HG03159 (cell line): Measurements from ENCODE around the gene TTBK2.

Experiments
- ATAC-seq: cut with Tn5 transposase; IDR thresholded peaks from one replicate; pipeline ENCODE4 v1.9.1; 2021; ENCODE audit warnings: mild to moderate bottlenecking, moderate library complexity; ENCODE audit not compliant: unreplicated experiment

The TTBK2 gene

DNA sequence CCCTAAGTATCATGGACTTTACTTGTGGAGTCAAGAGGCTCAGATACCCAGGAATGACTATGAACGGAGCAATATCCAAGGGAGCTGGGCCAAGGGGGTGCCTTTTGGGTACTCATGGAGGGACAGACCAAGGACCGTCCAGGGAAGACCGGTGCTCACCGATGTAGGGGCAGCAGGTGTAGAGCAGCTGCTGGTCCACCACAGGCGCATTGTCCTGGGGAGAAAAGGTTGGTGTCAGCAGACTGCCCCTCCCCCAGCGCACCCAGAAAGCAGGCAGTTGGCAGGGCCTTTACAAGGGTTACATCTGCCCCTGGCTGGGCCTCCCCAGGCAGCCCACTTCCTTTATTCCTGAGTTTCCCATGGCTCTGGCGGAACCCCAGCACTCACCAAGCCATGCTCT lies 191.2 kb downstream of the TTBK2 start:
- ATAC-seq: no peak

DNA sequence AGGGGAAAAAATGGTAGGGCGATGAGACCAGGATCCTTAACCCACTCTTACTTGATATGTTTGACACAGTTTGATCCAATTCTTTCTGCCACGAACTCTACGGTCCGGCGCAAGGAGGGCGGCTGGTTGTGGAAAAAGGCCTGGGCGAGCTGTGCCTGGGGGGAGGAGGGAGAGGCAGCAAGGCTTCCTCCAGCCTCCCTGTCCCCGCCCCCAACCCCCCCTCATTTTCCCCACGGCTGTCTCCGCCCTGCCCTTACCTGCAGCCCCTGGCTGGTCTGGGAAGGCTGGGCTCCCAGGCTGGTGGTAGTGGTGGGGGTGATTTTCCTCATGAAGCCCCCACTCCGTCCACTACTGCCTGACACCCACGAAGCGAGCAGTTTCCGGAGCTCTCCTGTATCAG lies 191.6 kb downstream of the TTBK2 start:
- ATAC-seq: no peak

DNA sequence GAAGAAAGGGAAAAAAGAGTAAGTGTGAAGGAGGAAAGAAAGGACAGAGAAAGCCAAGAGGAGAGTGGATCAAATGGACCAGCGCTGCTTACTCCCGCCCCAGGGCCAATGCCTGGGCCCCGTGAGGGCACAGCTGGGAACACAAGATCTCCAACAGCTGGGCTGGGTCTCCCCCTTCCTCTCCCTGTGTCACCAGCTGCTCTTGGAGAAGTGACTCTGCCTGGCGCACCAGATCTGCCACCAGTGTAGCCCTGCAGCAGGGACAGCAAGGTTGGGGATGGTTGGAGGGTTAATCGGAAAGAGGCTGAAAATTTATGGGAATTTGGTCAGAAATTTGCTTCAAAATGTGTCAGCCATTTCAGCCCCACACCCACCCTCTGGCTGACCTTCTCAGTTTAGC lies 192.0 kb downstream of the TTBK2 start:
- no peak for ATAC-seq

DNA sequence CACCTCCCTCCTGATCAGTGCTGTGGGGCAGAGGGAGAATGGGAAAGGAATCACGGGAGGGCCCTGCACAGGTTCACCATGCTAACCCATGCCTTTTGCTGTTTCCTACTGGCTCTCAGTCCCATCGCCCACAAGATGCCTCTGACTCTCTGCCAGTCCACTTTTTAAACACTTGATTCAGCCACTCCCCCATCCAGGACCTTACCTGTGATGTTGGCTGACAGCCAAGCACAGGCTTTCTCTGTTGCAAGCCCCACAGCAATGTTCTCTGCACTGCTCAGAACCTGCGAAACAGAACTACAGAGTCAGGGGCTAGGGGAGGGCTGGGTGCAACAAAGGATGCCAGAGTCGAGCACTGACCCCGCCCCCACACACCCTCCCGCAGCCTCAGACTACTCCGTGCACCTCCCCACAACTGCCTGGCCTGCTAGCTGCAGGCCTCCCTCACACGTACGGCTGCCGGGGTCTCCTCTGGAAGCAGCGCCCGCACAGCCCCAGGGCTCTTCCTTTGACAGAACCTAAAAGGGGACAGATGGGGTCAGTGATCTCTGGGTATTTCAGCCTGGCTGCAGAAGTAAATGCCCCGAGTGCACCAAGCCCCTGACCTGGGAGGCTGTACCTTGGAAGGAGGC lies 192.7 kb downstream of the TTBK2 start:
- ATAC-seq: no peak

DNA sequence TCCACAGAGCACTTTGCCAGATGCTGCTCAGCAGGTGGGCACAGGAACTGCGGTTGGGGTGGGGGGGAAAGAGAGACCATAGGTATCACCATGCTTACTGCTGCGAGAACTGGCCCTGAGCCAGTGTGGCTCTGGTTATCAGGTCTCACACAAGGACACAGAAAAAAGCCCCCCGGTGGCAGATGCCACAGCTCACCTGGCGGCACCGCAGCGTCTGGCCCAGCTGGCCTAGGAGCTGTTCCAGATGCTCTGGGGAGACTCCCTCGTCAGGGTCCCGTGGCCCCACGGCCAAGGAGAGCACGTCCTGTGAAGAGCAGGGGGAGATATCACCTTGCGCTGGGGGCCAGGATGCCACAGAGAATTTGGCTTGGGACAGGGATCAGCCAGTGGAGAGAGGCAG lies 194.5 kb downstream of the TTBK2 start:
- no peak for ATAC-seq

DNA sequence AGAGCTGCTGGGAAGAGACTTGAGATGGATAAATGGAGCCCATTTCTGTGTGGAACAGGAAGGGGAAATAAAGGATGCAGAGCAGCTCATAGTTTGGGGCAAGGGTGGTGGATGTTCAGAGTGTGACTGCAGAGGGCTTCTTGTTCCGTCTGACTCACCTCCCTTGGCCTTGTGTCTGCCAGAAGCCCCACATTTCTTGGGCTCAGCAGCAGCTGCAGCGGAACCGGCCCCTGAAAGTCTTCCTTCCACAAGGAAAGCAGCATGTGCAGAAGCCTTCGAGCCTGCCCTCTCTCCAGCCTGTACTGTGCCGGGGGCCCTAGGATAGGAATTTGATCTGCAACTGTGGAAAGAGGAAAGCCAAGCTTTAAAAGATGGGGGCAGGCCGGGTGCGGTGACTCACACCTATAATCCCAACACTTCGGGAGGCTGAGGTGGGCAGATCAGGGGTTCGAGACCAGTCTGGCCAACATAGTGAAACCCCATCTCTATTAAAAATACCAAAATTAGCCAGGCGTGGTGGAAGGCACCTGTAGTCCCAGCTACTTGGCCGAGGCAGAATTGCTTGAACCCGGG lies 195.2 kb downstream of the TTBK2 start:
- ATAC-seq: no peak

DNA sequence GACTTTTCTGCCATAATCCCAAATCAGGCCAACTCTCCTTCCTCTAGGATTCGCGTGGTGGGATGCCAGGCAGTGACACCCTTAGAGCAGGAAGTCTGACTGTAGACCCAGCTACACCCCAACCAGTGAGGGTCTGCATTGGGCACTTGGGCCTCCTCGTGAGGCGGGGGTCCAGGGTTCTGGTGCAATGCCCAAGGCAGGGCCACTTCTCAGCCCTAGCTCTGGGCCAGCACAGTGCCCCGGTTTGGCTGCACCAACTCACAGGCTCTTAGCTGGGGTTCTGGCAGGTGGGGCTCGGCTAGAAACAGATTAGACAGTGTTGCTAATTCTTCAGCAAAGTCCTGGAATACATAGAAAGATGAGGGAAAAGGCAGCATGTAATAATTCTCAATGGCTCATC lies 196.3 kb downstream of the TTBK2 start:
- ATAC-seq: no peak

DNA sequence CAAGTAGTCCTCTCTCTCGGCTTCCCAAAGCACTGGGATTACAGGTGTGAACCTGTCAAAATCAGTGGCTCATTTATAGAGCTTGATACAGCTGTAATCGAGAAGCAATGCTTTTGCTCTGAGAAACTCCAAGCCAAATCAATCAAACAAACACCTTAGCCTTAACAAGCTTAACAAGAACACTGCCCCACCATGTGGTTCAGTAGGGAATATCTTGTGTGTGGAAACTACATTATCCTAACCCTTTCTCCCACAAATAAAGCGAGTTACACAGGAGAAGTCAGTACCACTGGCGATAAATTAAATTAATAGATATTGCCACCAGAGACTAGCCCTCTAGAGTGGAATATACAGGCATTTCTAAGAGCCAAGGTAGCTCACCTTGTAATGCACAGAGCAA lies 197.5 kb downstream of the TTBK2 start:
- no peak for ATAC-seq

DNA sequence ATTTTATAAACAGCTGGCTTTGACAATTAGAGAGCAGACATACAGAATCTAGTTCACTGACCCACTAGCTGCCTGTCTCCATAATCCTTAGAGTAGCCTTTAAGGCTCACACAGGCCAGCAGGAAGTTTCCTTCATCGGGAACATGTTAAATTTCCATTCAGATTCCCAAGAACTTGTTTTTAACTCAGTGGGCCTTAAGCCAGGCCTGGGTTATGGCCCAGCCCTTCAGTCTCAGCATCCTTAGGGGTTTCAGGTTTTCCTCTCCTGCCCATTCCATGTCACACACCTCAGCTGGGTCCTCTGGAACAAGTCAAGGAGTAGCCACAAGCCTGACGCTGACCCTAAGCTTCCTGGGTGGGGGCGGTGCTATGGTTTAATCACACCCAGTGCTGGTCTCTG lies 198.7 kb downstream of the TTBK2 start:
- no peak for ATAC-seq

DNA sequence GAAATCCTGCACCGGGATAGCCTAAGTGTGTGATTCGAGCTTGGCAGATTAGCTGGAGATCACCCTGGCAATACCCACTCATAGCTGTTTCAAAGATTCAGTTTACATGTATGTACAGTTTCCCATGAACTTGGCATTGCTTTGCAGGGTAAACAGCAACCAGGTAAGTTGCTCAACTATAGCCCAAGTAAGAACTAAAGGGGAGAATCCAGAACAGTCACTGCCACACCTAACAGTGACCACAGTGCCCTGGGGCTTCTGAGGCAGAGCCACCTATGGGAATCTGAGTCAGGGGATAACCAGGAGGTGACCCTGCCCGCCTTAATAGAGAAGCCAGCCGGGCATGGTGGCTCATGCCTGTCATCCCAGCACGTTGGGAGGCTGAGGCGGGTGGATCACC lies 199.6 kb downstream of the TTBK2 start:
- no peak for ATAC-seq

DNA sequence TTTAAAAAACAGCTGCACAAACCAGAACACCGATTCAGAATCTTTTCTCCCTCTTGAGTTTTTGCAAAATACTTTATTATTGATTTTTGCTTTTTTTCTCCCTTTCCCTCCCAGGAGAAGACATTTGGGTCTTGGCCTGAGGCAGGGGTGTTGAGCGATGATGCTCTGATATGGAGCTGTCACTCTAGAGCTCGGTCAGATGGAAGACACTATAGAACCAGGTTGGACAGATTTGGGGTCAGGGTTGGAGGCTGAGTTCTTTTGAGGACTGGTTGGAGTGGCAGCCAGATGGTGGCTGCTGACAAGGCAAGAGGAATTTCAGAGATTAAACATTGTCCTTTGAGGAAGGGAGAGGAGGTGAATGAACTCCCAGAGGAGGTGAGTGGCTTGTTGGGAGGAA lies 200.5 kb downstream of the TTBK2 start:
- ATAC-seq: no peak

DNA sequence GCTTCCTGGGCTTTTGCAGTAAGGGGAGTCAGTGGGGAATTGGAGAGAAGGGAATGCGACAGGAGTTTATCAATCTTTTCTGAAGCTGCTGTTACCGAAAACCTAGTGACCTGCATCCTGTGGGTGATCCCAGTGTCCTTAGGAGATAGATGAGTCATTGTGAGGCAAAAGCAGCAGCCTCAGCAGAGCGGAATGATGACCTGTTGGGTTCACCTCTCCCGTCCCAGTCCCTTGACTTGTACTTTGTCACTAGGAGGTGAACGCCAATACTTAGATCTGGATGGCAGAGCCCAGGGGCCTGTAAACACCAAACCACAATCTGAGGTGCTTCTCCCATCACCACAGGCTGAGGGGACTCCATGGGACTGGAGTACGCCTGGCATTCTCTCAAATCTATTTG lies 201.5 kb downstream of the TTBK2 start:
- ATAC-seq: no peak

DNA sequence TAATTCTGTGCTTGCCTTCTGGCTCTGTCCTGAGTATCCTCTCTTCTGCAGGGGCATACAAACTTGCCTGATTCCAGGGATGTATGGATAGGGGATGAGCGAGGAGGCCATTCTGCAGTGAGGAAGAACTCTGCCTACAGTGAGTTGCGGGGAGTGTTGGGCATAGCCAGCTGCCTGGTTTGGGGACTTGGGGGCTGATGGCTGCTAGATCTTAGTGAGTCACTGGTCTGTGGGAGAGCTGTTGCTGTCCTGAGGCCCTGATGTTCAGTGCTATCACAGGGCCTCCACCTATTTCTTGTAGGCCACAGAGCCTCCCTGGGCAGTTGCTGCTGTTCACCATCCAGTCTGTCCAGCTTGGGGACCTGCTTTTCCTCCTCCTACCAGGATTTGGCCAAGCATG lies 204.0 kb downstream of the TTBK2 start:
- ATAC-seq: no peak

DNA sequence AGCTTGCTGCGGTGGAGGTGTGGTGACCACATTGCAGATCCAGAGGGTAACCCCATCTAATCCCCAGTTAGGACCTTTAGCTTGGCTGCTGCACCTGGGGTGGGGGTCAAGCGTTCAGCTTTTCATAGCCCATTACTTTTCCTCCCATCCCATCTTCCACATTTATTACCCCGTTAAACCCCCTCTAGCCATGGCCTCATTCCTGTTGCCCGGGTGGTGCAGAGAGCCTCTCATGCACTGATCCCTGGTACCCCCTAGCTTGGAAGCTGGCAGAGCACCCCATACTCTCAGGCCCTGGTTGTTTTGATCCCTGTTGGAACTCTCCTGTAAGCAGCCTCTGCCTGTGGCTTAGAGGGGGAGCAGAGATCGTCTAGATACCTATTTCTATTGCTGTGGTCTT lies 204.5 kb downstream of the TTBK2 start:
- no peak for ATAC-seq

DNA sequence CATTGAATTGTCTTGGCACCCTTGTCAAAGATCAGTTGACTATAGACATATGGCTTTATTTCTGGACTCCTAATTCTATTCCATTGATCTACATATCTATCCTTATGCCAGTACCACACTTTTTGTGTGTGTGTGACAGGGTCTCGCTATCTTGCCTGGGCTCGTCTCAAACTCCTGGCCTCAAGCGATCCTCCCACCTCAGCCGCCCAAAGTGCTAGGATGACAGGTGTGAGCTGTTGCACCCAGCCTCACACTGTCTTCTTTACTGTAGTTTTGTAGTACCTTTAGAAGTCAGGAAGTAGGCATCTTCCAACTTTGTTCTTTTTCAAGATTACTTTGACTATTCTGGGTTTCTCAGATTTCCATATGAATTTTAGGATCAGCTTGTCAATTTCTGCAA lies 208.0 kb downstream of the TTBK2 start:
- ATAC-seq: no peak

DNA sequence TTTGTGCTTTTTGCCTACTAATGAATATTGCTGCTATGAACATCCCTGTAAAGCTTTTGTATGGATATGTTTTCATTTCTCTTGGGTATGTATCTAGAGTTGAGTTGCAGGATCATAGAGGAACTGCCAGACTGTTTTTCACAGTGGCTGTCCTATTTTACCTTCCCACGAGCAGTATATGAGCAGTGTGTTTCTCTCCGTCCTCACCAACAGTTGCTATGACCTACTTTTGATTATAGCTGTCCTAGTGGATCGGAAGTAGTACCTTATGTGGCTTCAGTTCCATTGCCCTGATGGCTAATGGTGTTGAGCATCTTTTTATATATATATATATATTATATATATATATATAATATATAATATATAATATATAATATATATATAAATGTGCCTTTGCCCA lies 208.8 kb downstream of the TTBK2 start:
- ATAC-seq: no peak

DNA sequence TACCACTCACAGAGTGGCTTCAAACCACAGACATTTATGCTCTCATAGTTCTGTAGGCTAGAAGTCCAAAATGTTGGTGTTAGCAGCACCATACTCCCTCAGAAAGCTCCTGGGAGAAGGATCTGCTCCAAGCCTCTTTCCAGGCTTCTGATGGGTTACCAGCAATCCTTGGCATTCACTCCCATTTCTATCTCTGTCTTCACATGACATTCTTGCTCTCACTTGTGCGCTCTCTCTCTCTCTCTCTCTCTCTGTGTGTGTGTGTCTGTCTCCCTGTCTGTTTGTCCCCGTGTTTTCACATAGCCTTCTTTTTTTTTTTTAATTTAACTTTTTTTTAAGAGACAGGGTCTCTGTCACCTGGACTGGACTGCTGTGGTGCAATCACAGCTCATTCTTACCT lies 209.9 kb downstream of the TTBK2 start:
- no peak for ATAC-seq

DNA sequence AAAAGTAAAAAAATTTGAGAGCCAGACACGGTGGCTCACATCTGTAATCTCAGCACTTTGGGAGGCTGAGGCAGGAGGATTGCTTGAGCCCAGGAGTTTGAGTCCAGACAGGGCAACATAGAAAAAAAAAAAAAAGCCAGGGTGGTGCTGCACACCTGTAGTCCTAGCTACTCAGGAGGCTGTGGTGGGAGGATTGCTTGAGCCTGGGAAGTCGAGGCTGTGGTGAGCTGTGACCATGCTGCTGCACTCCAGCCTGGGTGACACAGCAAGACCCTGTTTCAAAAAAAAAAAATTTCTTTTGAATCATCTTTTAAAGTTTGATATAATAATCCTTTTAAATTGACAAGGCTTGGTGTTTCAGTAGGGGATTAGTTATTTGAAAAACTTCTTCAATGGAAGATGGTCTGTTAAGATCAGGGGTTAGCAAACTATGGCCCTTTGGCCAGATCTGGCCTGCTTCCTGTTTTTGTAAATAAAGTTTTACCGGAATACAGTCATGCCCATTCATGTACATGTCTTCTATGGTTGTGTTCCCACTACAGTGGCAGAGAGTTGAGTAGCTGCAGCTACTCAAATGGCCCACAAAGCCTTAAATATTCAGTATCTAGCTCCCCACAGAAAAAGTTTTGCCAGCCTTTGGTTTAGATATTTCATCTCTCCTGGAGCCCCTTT lies 212.6 kb downstream of the TTBK2 start:
- no peak for ATAC-seq

DNA sequence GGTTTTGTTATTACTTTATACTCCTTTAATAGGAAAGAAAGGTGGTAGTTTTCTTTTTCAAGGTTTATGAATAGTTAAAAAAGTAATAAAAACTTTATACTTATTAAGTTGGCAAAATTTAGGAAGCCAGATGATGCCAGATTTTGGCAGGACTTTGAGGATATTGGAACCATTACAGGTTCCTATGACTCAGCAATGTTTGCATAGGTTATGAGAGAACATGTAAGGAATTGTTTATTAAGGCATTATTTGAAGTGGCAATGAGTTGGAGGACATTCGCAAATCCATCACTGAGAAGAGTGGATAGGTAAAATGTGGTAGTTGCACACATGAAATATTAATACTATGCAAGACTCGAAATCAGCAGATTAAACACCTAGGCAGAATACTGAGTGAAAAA lies 213.5 kb downstream of the TTBK2 start:
- no peak for ATAC-seq

DNA sequence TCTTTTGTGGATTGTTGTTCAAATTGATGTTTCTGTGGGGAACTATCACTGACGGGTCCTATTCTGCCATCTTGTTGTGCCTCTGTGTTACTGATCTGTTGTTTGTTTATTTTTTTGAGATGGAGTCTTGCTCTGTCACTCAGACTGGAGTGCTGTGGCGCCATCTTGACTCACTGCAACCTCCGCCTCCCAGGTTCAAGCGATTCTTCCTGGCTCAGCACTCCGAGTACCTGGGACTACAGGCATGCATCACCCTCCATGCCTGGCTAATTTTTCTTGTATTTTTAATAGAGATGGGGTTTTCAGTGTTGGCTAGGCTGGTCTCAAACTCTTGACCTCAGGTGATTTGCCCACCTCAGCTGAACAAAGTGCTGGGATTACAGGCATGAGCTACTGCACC lies 215.2 kb downstream of the TTBK2 start:
- no peak for ATAC-seq

DNA sequence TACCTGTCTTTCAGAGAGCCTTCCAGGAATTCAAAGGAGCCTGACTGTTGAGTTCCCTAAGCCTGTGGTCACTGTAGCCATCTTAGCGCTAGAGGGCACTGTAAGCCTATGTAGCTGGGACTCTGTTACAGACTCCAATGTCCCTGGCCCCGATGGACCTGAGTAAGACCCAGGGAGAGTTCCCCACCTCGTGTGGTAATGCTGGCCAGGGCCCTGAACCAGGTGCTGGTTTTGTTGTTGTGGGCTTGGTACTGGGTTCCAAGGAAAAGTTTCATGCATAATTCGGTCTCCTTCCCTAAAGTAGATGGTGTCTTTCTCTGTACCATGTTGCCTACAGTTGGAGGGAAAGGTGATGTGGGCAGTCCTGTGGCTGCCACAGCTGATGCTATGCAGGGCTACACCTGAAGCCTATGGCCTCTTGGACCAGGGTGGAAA lies 216.1 kb downstream of the TTBK2 start:
- no peak for ATAC-seq

DNA sequence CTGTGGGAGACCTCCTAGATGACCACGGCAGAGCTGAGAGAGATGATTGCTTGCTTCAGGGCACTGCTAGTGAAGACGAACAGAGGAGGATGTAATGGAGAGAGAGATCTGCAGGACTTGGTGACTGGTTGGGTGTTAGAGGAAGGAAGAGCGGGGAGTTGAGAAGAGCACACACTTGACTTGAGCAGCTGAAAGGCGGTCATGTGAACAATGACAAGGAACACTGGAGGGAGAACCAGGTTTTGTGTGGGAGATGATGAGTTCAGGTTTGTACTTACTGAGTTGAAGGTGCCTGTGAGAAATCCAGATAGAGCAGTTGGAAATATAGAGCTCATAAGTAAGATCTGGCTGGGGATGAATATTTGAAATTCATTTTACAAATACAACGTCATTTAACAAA lies 224.0 kb downstream of the TTBK2 start:
- ATAC-seq: no peak
